Fibroblast of upper back skin (primary cell): ENCODE data around the gene FIGNL1.

Experiments used
- DNase-seq: peaks from one replicate; pipeline ENCODE4 v3.0.0-alpha.2; 2013

The FIGNL1 gene

DNA sequence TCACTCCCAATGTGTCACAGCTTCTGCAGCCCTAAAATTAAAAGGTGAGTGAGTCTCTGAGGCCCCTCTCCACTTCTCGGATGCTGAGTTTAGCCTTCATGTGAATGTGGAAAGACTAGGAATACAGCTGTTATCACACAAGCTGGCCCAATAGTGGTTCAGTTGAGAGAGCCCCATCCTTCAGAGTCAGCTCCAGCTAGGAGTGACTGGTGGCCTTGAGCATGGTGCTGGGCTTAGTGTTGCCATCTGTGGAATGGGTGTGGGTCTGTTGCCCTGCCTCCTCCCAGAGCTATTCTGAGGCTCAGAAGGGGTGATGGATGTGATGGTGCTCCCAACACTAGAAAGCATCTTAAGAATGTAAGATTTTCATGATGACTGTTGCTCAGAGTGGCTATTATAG lies 55.8 kb downstream of the FIGNL1 start:
- no peak for DNase-seq
